KMS-11 (cell line): ENCODE results near the gene SUCLG2.

Experiments
- H2AFZ ChIP-seq: fragments of 200-600 bp; sonication (generic); 2 replicates; pipeline ENCODE4 v1.6.1; 2016; ENCODE audit warnings: antibody characterized with exemption, mixed run types, low read depth
- H3K27ac ChIP-seq: fragments of 200-600 bp; sonication (generic); 2 replicates; pipeline ENCODE4 v1.6.1; 2016; ENCODE audit warnings: mild to moderate bottlenecking, mixed run types
- H3K27me3 ChIP-seq: fragments of 200-600 bp; sonication (generic); 2 replicates; pipeline ENCODE4 v1.6.1; 2017; ENCODE audit warnings: mild to moderate bottlenecking, low read depth, mixed run types, moderate library complexity; ENCODE audit not compliant: insufficient read depth
- H3K36me3 ChIP-seq: fragments of 200-600 bp; sonication (generic); 2 replicates; pipeline ENCODE4 v1.6.1; 2017; ENCODE audit warnings: mild to moderate bottlenecking, mixed run types; ENCODE audit not compliant: insufficient read depth
- H3K4me1 ChIP-seq: fragments of 200-600 bp; sonication (generic); 2 replicates; pipeline ENCODE4 v1.6.1; 2016; ENCODE audit warnings: mild to moderate bottlenecking, low read depth, mixed run types; ENCODE audit not compliant: poor library complexity, severe bottlenecking
- H3K4me2 ChIP-seq: fragments of 200-600 bp; sonication (generic); 2 replicates; pipeline ENCODE4 v1.7.0; 2016; ENCODE audit warnings: mild to moderate bottlenecking, mixed run types
- H3K4me3 ChIP-seq: fragments of 200-600 bp; sonication (generic); IDR thresholded peaks from 2 replicates; pipeline ENCODE4 v1.6.1; 2017; ENCODE audit warnings: low read depth, low read length, mixed read lengths; ENCODE audit not compliant: insufficient read depth
- H3K79me2 ChIP-seq: fragments of 200-600 bp; sonication (generic); 2 replicates; pipeline ENCODE4 v1.6.1; 2016; ENCODE audit warnings: low read depth, mixed run types; ENCODE audit not compliant: insufficient read depth
- H3K9ac ChIP-seq: fragments of 200-600 bp; sonication (generic); 2 replicates; pipeline ENCODE4 v1.6.1; 2016; ENCODE audit warnings: mild to moderate bottlenecking, mixed run types
- H4K20me1 ChIP-seq: fragments of 200-600 bp; sonication (generic); 2 replicates; pipeline ENCODE4 v1.6.1; 2016; ENCODE audit warnings: mild to moderate bottlenecking, mixed run types; ENCODE audit not compliant: insufficient read depth
- TF ChIP-seq, protein P1 (sequence below): fragments of 200-600 bp; sonication (generic); conservative IDR thresholded peaks from 2 replicates; pipeline ENCODE4 v1.6.1; 2017; ENCODE audit warnings: low read depth, mild to moderate bottlenecking, antibody characterized with exemption, low read length, moderate library complexity, mixed read lengths

SUCLG2 gene

DNA sequence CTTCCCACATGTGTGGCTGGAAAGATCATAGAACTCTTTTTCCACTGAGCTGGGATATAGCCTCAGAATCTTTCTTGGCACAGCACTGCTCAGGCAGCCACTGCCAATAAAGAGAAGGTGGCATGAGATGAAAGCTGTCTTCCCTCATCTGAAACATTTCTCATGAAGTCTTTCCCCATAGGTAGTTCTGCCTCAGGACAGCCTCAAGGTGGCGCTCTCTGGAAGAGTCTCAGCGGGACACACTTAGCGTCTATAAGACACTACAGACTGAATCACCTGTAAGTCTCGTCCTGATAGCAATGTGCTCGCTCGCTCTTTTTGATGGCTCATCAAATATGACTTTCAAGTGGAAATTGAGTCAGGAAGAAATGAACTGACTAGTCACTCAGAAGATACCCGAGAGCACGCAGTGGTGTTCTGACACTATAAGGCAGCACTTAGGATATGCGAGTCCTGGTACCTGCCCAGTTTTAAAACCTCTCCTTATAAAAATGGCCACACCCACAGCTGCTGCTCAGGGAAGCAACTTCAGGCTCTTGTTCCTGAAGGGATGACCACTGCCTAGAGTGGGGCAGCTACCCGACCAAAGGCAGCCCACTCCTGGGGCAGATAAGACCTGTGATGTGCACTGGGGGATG, 269.5 kb downstream of the SUCLG2 start:
- Histone ChIP-seq H3K27me3 (no peaks in the 10 kb centered on the region), H2AFZ (no peak overlapping the region), H3K4me1 (peaks cover 14% of the 10 kb centered on the region), H4K20me1 (no peaks in the 10 kb centered on the region), H3K9ac (no peak overlapping the region), H3K4me3 (no peak overlapping the region), H3K4me2 (no peak overlapping the region), H3K36me3 (no peaks in the 10 kb centered on the region), H3K27ac (no peak overlapping the region), H3K79me2 (no peaks in the 10 kb centered on the region)
- TF ChIP-seq, protein P1, sequence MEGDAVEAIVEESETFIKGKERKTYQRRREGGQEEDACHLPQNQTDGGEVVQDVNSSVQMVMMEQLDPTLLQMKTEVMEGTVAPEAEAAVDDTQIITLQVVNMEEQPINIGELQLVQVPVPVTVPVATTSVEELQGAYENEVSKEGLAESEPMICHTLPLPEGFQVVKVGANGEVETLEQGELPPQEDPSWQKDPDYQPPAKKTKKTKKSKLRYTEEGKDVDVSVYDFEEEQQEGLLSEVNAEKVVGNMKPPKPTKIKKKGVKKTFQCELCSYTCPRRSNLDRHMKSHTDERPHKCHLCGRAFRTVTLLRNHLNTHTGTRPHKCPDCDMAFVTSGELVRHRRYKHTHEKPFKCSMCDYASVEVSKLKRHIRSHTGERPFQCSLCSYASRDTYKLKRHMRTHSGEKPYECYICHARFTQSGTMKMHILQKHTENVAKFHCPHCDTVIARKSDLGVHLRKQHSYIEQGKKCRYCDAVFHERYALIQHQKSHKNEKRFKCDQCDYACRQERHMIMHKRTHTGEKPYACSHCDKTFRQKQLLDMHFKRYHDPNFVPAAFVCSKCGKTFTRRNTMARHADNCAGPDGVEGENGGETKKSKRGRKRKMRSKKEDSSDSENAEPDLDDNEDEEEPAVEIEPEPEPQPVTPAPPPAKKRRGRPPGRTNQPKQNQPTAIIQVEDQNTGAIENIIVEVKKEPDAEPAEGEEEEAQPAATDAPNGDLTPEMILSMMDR: peak; percentile 39; the same call in 1 of the 2 replicates

- H3K4me2 ChIP-seq: no peak overlapping the region
- H4K20me1 ChIP-seq: no peaks in the 10 kb centered on the region
- peaks cover 5% of the 10 kb centered on the region for H3K4me1 ChIP-seq
- no peaks in the 10 kb centered on the region for H3K27me3 ChIP-seq
- H2AFZ ChIP-seq: no peak overlapping the region
- no peak overlapping the region for H3K4me3 ChIP-seq
- no peak overlapping the region for H3K9ac ChIP-seq
- H3K27ac ChIP-seq: no peak overlapping the region
- H3K79me2 ChIP-seq: no peaks in the 10 kb centered on the region
- TF ChIP-seq, protein P1: no peak
- H3K36me3 ChIP-seq: no peaks in the 10 kb centered on the region
Measured at GRCh38 chr3:67384016-67384415, 270.4 kb downstream of the SUCLG2 start.

GRCh38 chr3:67383379-67383778, 271.0 kb downstream of the SUCLG2 start:
- H3K9ac ChIP-seq: no peak overlapping the region
- no peaks in the 10 kb centered on the region for H3K79me2 ChIP-seq
- H3K27me3 ChIP-seq: no peaks in the 10 kb centered on the region
- no peaks in the 10 kb centered on the region for H3K36me3 ChIP-seq
- no peak overlapping the region for H2AFZ ChIP-seq
- TF ChIP-seq, protein P1: no peak
- H3K4me1 ChIP-seq: no peaks in the 10 kb centered on the region
- no peaks in the 10 kb centered on the region for H4K20me1 ChIP-seq
- no peak overlapping the region for H3K4me3 ChIP-seq
- no peak overlapping the region for H3K27ac ChIP-seq
- H3K4me2 ChIP-seq: no peak overlapping the region

GRCh38 chr3:67382536-67382935, 271.9 kb downstream of the SUCLG2 start:
- Histone ChIP-seq H3K4me1 (no peaks in the 10 kb centered on the region), H3K79me2 (no peaks in the 10 kb centered on the region), H2AFZ (no peak overlapping the region), H3K9ac (no peak overlapping the region), H3K27me3 (no peaks in the 10 kb centered on the region), H3K4me2 (no peak overlapping the region), H3K36me3 (no peaks in the 10 kb centered on the region), H3K27ac (no peak overlapping the region), H3K4me3 (no peak overlapping the region), H4K20me1 (no peaks in the 10 kb centered on the region)
- TF ChIP-seq, protein P1: no peak
